K562 (cell line): Measurements from ENCODE around the gene UBXN2A. TPM values are rescaled to one million over a fixed set of nuclear protein-coding genes. Genes with fewer than 3 reads are reported as not detected.
A peak's percentile ranks its signal among the peaks of the same experiment; 100 is the strongest.

ENCODE experiments used
- CCNT2 ChIP-seq: IDR thresholded peaks from 2 replicates; pipeline ENCODE4 v1.6.1; 2011; ENCODE audit warnings: borderline replicate concordance, low read depth, mild to moderate bottlenecking, moderate library complexity, mixed read lengths, low read length; ENCODE audit not compliant: insufficient read length; ENCODE audit errors: extremely low read depth
- FOXA3 ChIP-seq, 2 experiments: fragments of 450-650 bp in 1 of 2; sonication (generic) in 1 of 2; formaldehyde crosslinking; IDR thresholded peaks in 1 of 2; conservative IDR thresholded peaks in 1 of 2; 2 replicates each; pipeline versions ENCODE4 v1.4.0 to v1.8.0; 2020 to 2022; ENCODE audit warnings: mild to moderate bottlenecking in 2 of 2, missing genetic modification reagents in 1 of 2
- PBX2 ChIP-seq, 2 experiments: IDR thresholded peaks in 1 of 2; conservative IDR thresholded peaks in 1 of 2; 2 replicates each; pipeline ENCODE4 v1.6.1; 2016; ENCODE audit warnings: low read depth in 2 of 2, mild to moderate bottlenecking in 1 of 2, missing compliant biosample characterization in 1 of 2, missing genetic modification characterization in 1 of 2, moderate library complexity in 1 of 2
- PRDM10 ChIP-seq: fragments of 450-650 bp; IDR thresholded peaks from 2 replicates; pipeline ENCODE4 v1.6.1; 2018; ENCODE audit not compliant: partially characterized antibody
- PRPF4 ChIP-seq: fragments of 200-400 bp; formaldehyde crosslinking; IDR thresholded peaks from one replicate; pipeline ENCODE4 v1.6.1; 2017; ENCODE audit warnings: low read length, low read depth, mild to moderate bottlenecking; ENCODE audit not compliant: insufficient read depth, poor library complexity, severe bottlenecking
- THRAP3 ChIP-seq: fragments of 450-650 bp; IDR thresholded peaks from 2 replicates; pipeline ENCODE4 v1.6.1; 2016; ENCODE audit warnings: mild to moderate bottlenecking, inconsistent platforms, borderline replicate concordance
- ZBTB9 ChIP-seq: fragments of 450-650 bp; formaldehyde crosslinking; IDR thresholded peaks from 2 replicates; pipeline ENCODE4 v1.4.0; 2020; ENCODE audit warnings: mild to moderate bottlenecking, moderate library complexity
- ZNF561 ChIP-seq: fragments of 450-650 bp; formaldehyde crosslinking; conservative IDR thresholded peaks from 2 replicates; pipeline ENCODE4 v1.4.0; 2020; ENCODE audit warnings: mild to moderate bottlenecking, moderate library complexity
- ZNF609 ChIP-seq: sonication (generic); formaldehyde crosslinking; IDR thresholded peaks from 2 replicates; pipeline ENCODE4 v1.8.1; 2023; ENCODE audit warnings: missing genetic modification reagents, mild to moderate bottlenecking, borderline replicate concordance
- polyA plus RNA-seq, 8 experiments: library from polyadenylated mRNA; depleted of rRNA in 4 of 8; stranded (reverse) in 5 of 8; unstranded in 3 of 8; fragments of >200 nt; fragmentation: Nextera tagmentation in 2 of 8; fragmentation: Illumina TruSeq in 1 of 8; extraction: Ambion mirVana in 2 of 8; extraction: Trizol in 1 of 8; gene quantifications; 2 replicates each; pipeline versions ENCODE4 v1.2.1 to v1.2.3, GENCODE V29; 2011 to 2014; ENCODE audit warnings: inconsistent platforms in 1 of 8, missing spikeins in 1 of 8
- total RNA-seq, 7 experiments: library from RNA; depleted of rRNA in 6 of 7; stranded (reverse); fragments of >200 nt in 6 of 7; fragmentation: Illumina TruSeq in 2 of 7; extraction: Trizol in 2 of 7; gene quantifications; 2 replicates each; pipeline versions ENCODE4 v1.2.1 to v1.2.3, GENCODE V29; 2011 to 2021; ENCODE audit warnings: low replicate concordance in 1 of 7

Gene UBXN2A
- total and polyA plus RNA-seq, 9 of the 15 experiments (the other 6 are each of a cell fraction or from before 2014, with no cell fraction given), result 3.4 to 25.6 (median 16.0) TPM

- TF ChIP-seq ZNF609 (CRISPR knock-in tag) (no peak), FOXA3 (CRISPR knock-in tag; conservative IDR thresholded peaks at IDR 0.05 in 1 of 2, IDR thresholded peaks at IDR 0.05 in 1 of 2) (no peak), ZBTB9 (peak; percentile 15; the same call in 1 of the 2 replicates), PBX2 (CRISPR knock-in tag; IDR thresholded peaks at IDR 0.05; ENCODE audit: low read depth) (no peak), PBX2 (tag; conservative IDR thresholded peaks at IDR 0.05; ENCODE audit: low read depth) (peak; percentile 64), CCNT2 (peak; percentile 90), ZNF561 (CRISPR knock-in tag) (no peak), THRAP3 (no peak), PRDM10 (peak; percentile 77), PRPF4 (no peak)
Measured at GRCh38 chr2:24011250-24012104, 71.2 kb downstream of the UBXN2A start (continued).
